HG02970 (cell line): ENCODE data around the gene EXPH5.
A peak's percentile ranks its signal among the peaks of the same experiment; 100 is the strongest.
"Not testable (repeated sequence)": the region's sequence is repeated elsewhere in the genome, so short reads cannot be mapped to it uniquely, and the experiment has no call there.

Source experiments
- ATAC-seq: cut with Tn5 transposase; IDR thresholded peaks from one replicate; pipeline ENCODE4 v1.9.1; 2021; ENCODE audit warnings: mild to moderate bottlenecking, moderate library complexity, moderate number of reproducible peaks; ENCODE audit not compliant: unreplicated experiment, low FRiP score

EXPH5 gene

DNA sequence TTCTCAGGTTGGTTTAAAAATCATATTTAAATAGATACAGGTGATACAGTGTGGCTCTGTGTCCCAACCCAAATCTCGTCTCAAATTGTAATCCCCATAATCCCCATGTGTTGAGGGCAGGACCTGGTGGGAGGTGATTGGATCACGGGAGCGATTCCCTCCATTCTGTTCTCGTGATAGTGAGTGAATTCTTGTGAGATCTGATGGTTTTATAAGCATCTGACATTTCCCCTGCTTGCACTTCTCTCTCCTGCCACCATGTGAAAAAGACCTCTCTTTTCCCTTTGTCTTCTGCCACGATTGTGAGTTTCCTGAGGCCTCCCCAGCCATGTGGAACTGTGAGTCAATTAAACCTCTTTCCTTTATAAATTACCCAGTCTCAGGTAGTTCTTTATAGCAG is 9.2 kb upstream of the EXPH5 start:
- ATAC-seq: not testable (repeated sequence)

GRCh38 chr11:108601150-108601549 is 7.6 kb upstream of the EXPH5 start:
- ATAC-seq: no peak

- no peak for ATAC-seq
Observed at GRCh38 chr11:108599978-108600377, 6.4 kb upstream of the EXPH5 start.

GRCh38 chr11:108597736-108598355 is 4.3 kb upstream of the EXPH5 start:
- ATAC-seq: no peak

- no peak for ATAC-seq
Observed at GRCh38 chr11:108596701-108597100, 3.1 kb upstream of the EXPH5 start.

- no peak for ATAC-seq
Observed at GRCh38 chr11:108593923-108594434, 411 bp upstream of the EXPH5 start.

- peak; percentile 6 for ATAC-seq
Observed at GRCh38 chr11:108592591-108593213, 866 bp downstream of the EXPH5 start.

DNA sequence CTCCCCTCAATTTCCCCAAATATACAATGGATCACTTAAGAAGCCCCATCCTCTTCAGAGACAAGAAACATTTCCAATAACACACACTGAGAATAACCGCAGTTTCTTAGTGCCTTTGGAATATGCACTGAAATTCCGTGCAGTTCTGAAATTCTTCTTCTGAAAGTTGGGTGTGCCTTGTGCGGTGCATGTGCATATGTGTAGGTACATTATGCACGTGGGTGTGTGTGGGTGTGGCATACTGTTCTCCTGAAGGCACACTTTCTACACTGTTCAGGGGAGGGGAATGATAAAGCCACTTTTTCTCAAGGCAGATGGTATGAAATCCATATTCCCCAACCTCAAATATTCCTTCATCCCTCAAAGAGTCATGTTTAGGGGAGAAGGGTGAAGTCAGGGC is 1.7 kb downstream of the EXPH5 start:
- no peak for ATAC-seq

DNA sequence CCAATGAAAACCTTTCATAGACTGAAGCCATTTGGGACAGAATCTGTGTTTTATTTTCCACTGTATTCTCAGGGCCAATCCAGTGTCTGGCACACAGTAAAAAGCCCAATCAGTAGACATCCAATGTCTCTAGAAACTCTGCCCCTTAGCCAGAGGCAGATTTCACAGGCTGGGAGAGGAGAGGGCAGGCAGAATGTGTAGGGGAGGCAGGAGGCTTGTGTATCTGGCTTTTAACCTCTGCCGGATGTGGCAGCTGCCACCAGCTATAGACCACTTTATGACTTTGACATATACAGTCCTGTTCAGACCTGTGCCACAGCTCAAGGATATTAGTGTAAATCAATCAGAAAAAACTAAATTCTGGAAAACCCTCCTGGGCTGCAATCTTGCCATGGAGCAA is 4.4 kb downstream of the EXPH5 start:
- no peak for ATAC-seq

GRCh38 chr11:108588287-108588686 is 5.3 kb downstream of the EXPH5 start:
- no peak for ATAC-seq

- no peak for ATAC-seq
Observed at GRCh38 chr11:108587109-108587508, 6.5 kb downstream of the EXPH5 start.

DNA sequence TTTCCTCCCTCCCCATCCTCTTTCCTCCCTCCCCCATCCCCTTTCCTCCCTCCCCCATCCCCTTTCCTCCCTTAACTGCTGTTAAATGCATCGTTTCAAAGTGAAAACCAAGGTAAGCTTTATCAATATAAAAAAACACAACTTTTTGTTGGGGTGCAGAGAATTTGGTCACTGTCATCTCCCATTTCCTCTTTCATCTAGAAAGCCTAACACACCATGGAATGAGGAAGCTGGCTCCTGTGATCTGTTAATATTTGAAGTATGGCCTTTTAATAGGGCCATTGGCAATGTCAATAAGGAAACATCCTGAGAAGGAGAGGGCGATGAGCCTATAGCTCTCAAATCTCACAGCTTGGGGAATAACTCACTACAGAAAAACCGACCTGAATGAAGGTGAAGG is 7.0 kb downstream of the EXPH5 start:
- ATAC-seq: no peak

GRCh38 chr11:108586185-108586584 is 7.4 kb downstream of the EXPH5 start:
- not testable (repeated sequence) for ATAC-seq

DNA sequence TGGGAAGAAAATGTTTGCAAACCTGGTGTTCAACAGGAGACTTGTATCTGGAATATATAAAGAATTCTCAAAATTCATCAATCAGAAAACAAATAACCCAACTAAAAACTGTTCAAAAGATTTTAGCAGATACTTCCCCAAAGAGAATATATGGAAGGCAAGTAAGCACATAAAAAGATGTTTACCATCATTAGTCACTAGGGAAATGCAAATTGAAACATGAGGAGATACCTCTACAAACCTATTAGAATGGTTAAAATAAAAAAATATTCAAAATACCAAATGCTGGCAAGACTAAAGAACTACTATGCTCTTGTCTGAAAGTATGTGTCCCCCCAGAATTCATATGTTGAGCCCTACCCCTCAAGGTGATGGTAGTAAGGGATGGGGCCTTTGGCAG is 8.6 kb downstream of the EXPH5 start:
- no peak for ATAC-seq

DNA sequence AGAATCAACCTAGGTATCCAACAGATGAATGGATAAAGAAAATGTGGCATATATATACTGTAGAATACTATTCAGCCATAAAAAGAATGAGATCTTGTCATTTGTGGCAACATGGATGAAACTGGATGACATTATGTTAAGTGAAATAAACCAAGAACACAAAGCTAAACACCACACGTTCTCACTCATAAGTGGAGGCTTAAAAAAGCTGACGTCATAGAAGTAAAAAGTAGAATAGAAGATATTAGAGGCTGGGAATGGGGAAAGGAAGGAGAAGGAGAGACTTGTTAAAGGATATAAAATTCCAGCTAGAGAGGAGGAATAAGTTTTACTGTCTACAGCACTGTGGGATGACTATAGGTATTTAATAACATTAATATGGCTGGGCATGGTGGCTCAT is 12.9 kb downstream of the EXPH5 start:
- ATAC-seq: no peak

GRCh38 chr11:108580043-108580442 is 13.5 kb downstream of the EXPH5 start:
- no peak for ATAC-seq

DNA sequence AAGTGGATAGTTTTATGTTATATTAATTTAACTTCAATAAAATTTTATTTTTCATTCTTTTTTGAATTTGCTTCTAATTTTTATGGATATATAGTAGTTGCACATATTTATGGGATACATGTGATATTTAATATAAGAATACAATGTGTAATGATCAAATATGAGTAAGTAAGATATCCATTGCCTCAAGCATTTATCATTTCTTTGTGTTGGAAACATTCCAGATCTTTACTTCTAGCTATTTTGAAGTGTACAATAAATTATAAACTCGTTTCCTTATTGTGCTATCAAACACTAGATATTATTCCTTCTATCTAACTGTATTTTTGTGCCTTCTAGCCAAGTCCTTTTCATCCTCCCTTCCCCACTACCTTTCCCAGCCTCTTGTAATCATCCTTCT is 17.0 kb downstream of the EXPH5 start:
- no peak for ATAC-seq

GRCh38 chr11:108574675-108575074 is 18.9 kb downstream of the EXPH5 start:
- ATAC-seq: no peak

DNA sequence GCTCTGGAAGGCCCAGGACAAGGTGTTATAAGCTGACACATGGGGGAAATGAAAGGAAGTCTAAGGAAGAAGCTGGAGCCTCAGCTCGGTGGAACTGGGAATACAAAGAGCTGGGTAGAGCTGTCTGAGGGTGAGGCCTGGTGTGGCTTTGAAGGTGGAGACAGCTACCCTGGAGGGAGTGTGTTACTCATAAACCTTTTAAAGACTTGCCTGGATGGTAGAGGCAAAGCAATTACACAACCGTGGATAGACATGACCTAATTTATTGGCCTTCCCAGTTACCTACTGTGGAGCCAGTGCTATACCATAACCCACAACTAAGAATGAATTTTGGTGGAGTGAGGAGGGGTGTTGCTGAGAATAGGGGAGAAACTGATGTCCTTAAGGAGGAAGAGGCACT is 22.6 kb downstream of the EXPH5 start:
- ATAC-seq: no peak

DNA sequence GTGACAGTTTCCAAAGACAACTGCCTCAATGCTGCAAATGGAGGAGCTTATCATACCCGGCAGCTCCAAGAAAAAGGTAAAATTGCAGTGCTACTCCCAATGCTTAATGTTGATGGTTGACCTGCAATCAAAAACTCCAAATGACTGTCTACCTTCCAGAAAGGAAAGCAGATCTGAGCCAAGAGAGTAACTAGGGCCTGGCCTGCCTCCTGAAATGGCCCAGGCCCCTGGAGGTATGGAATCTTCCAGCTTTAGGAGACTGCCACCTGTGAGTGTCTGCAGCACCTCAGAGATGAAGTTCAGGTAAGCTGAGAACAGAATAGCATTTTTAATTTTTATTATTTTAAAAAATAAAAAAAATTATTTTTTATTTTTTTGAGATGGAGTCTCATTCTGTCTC is 23.7 kb downstream of the EXPH5 start:
- ATAC-seq: no peak

- no peak for ATAC-seq
Observed at GRCh38 chr11:108568195-108568858, 25.2 kb downstream of the EXPH5 start.

DNA sequence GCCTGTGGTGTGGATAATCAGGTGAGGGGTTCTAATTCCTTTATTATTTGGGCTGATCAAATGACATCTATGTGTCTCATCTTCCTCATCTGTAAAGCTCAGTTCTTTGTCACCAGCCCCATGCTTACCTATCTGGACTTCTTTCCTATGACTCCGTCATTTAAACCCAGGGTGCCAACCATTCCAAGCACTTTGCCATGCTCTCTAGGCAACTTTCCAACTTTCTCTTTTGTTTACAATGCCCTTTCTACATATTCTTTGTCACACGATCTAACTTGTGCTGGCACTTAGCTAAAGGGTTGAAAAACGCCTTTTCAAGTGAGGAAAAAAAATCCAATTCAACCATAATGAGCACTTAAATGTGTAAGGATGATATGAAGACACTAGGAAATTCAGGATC is 27.9 kb downstream of the EXPH5 start:
- no peak for ATAC-seq
